K562 (cell line): ENCODE results near the gene ADIPOQ. TPM values are rescaled to one million over a fixed set of nuclear protein-coding genes. Genes with fewer than 3 reads are reported as not detected.
"Not testable (repeated sequence)": the region's sequence is repeated elsewhere in the genome, so short reads cannot be mapped to it uniquely, and the experiment has no call there.

Experiments
- ATAC-seq: fragments of 200-7000 bp; cut with Tn5 transposase; 3 replicates; pipeline ENCODE4 v1.9.1; 2020; ENCODE audit warnings: moderate library complexity
- BruUV-seq: library from RNA; stranded (reverse); fragments of 400-500 nt; replicated peaks from 2 replicates; lab custom pipeline; 2021; lab: Mats Ljungman, UMichigan
- CTCF ChIA-PET: fragments of 300-600 bp; formaldehyde crosslinking; extraction: SDS; loops from one replicate; lab custom pipeline; 2021; ENCODE audit warnings: low intra/inter-chr PET ratio; lab: Yijun Ruan, JAX
- POLR2A ChIA-PET: fragments of 300-600, 350-650 bp; sonication (Branson Sonifier 250); formaldehyde crosslinking; extraction: SDS; loops from one replicate; lab custom pipeline; 2021; ENCODE audit warnings: antibody characterized with exemption, inconsistent platforms; lab: Yijun Ruan, JAX
- DNase-seq, 4 experiments: peaks; one replicate each; pipeline versions ENCODE4 v3.0.0 to v3.0.0-alpha.2; 2011 to 2018; ENCODE audit warnings: low spot score in 3 of 4, mixed read lengths in 3 of 4; ENCODE audit errors: extremely low read depth in 1 of 4
- FAIRE-seq: peaks from 2 replicates; lab custom pipeline; 2011; peaks lifted over from hg19 to GRCh38; lab: Jason Lieb, UNC
- H2AFZ ChIP-seq: 2 replicates; pipeline ENCODE4 v1.6.0; 2011; ENCODE audit warnings: low read depth, low read length, control low read depth, inconsistent platforms
- H3K27ac ChIP-seq: fragments of 200-600 bp; 3 replicates; pipeline ENCODE4 v1.8.0; 2011; ENCODE audit warnings: low read depth, mild to moderate bottlenecking, control low read depth, inconsistent platforms, low read length, moderate library complexity, mixed read lengths; ENCODE audit errors: extremely low read depth
- H3K27me3 ChIP-seq, 2 experiments: fragments of 300-600 bp in 1 of 2; 2 replicates in 1 of 2; 3 replicates in 1 of 2; pipeline versions ENCODE4 v1.6.0 to v1.8.0; 2011; ENCODE audit warnings: inconsistent platforms in 2 of 2, low read length in 2 of 2, mild to moderate bottlenecking in 1 of 2, mixed read lengths in 1 of 2, moderate library complexity in 1 of 2; ENCODE audit not compliant: control insufficient read depth in 2 of 2, insufficient read depth in 2 of 2
- H3K36me3 ChIP-seq: fragments of 300-600 bp; 3 replicates; pipeline ENCODE4 v1.8.0; 2011; ENCODE audit warnings: mild to moderate bottlenecking, low read length, inconsistent platforms; ENCODE audit not compliant: control insufficient read depth, insufficient read depth
- H3K4me1 ChIP-seq, 2 experiments: fragments of 200-600 bp in 1 of 2; replicated peaks in 1 of 2; 2 replicates in 1 of 2; 3 replicates in 1 of 2; pipeline versions ENCODE4 v1.5.1 to v1.8.0; 2011; ENCODE audit warnings: inconsistent platforms in 2 of 2, low read length in 2 of 2, mild to moderate bottlenecking in 1 of 2, mixed read lengths in 1 of 2, moderate library complexity in 1 of 2; ENCODE audit not compliant: control insufficient read depth in 2 of 2, insufficient read depth in 2 of 2
- H3K4me2 ChIP-seq: 2 replicates; pipeline ENCODE4 v1.6.1; 2011; ENCODE audit warnings: low read length, control low read depth, inconsistent platforms, mixed read lengths; ENCODE audit not compliant: insufficient read depth
- H3K4me3 ChIP-seq: fragments of 200-600 bp; sonication (generic), shearing (Covaris generic); 2 replicates; pipeline ENCODE4 v1.5.1; 2016; ENCODE audit warnings: control low read depth, inconsistent platforms
- H3K79me2 ChIP-seq: fragments of 200-600 bp; 3 replicates; pipeline ENCODE4 v1.8.0; 2011; ENCODE audit warnings: low read length, inconsistent platforms; ENCODE audit not compliant: control insufficient read depth, insufficient read depth
- H3K9ac ChIP-seq, 2 experiments: 2 replicates each; pipeline versions ENCODE4 v1.6.0 to v1.6.1; 2011; ENCODE audit warnings: low read depth in 2 of 2, low read length in 2 of 2, control low read depth in 1 of 2, inconsistent platforms in 1 of 2, mild to moderate bottlenecking in 1 of 2, mixed read lengths in 1 of 2; ENCODE audit not compliant: insufficient read depth in 1 of 2
- H3K9me1 ChIP-seq: one replicate; pipeline ENCODE4 v1.6.0; 2011; ENCODE audit warnings: inconsistent platforms, mild to moderate bottlenecking, low read length, moderate library complexity; ENCODE audit not compliant: control insufficient read depth, insufficient read depth
- H3K9me3 ChIP-seq: replicated peaks from 2 replicates; pipeline ENCODE4 v1.5.1; 2011; ENCODE audit warnings: low read depth, low read length, inconsistent platforms; ENCODE audit not compliant: control insufficient read depth, insufficient read depth
- H4K20me1 ChIP-seq: replicated peaks from 2 replicates; pipeline ENCODE4 v1.6.1; 2011; ENCODE audit warnings: low read length, inconsistent platforms, mixed read lengths; ENCODE audit not compliant: control insufficient read depth, insufficient read depth
- ATF7 ChIP-seq: fragments of 450-650 bp; IDR thresholded peaks from 2 replicates; pipeline ENCODE4 v1.7.1; 2014; ENCODE audit warnings: mild to moderate bottlenecking, moderate library complexity
- JUND ChIP-seq, 2 experiments: IDR thresholded peaks; 2 replicates in 1 of 2; 3 replicates in 1 of 2; pipeline ENCODE4 v1.6.1; 2011; ENCODE audit warnings: borderline replicate concordance in 2 of 2, low read depth in 2 of 2, low read length in 2 of 2, improper control_type of control experiment in 1 of 2, missing biosample characterization in 1 of 2, missing genetic modification characterization in 1 of 2, missing genetic modification reagents in 1 of 2
- KDM5B ChIP-seq: fragments of 200-600 bp; sonication (generic); IDR thresholded peaks from 2 replicates; pipeline ENCODE4 v1.6.1; 2012; ENCODE audit warnings: low read depth, mild to moderate bottlenecking, moderate library complexity, low read length, control low read depth, inconsistent platforms; ENCODE audit not compliant: insufficient replicate concordance
- LEF1 ChIP-seq: fragments of 450-650 bp; IDR thresholded peaks from 2 replicates; pipeline ENCODE4 v1.6.1; 2016; ENCODE audit warnings: mild to moderate bottlenecking
- MEF2A ChIP-seq: IDR thresholded peaks from 2 replicates; pipeline ENCODE4 v1.6.1; 2011; ENCODE audit warnings: low read depth, mild to moderate bottlenecking, low read length, moderate library complexity; ENCODE audit not compliant: control insufficient read depth
- NFRKB ChIP-seq: fragments of 450-650 bp; IDR thresholded peaks from 2 replicates; pipeline ENCODE4 v1.6.1; 2016; ENCODE audit warnings: low read depth
- SMAD4 ChIP-seq: fragments of 250-450 bp; sonication (Bioruptor Pico); conservative IDR thresholded peaks from 2 replicates; pipeline ENCODE4 v1.8.0; 2021; ENCODE audit warnings: inconsistent platforms, mild to moderate bottlenecking, moderate library complexity
- TEAD2 ChIP-seq: fragments of 450-650 bp; IDR thresholded peaks from 2 replicates; pipeline ENCODE4 v1.6.1; 2016; ENCODE audit warnings: missing genetic modification characterization, control low read depth, missing compliant biosample characterization
- ZNF121 ChIP-seq: sonication (generic); formaldehyde crosslinking; conservative IDR thresholded peaks from 2 replicates; pipeline ENCODE4 v1.8.0; 2022; ENCODE audit warnings: missing genetic modification reagents
- WGBS: fragments of 100-300 bp; shearing (Covaris generic); methylation state at CpG from one replicate; pipeline ENCODE4 v1.1.6; 2016; ENCODE audit warnings: low coverage, mixed read lengths; ENCODE audit not compliant: insufficient coverage; ENCODE audit errors: missing lambda C conversion rate; 5-methylcytosine and 5-hydroxymethylcytosine counted together
- in situ Hi-C: fragments of 300-500 bp; cut with MboI; formaldehyde crosslinking; loops from 4 replicates; pipeline ENCODE4 v1.15.0; 2018; ENCODE audit warnings: inconsistent platforms, mixed read lengths
- intact Hi-C: fragments of 100-400 bp; cut with micrococcal nuclease; formaldehyde crosslinking; loops from 2 replicates; pipeline ENCODE4 v1.14.2; 2022
- polyA plus RNA-seq, 8 experiments: library from polyadenylated mRNA; depleted of rRNA in 4 of 8; stranded (reverse) in 5 of 8; unstranded in 3 of 8; fragments of >200 nt; fragmentation: Nextera tagmentation in 2 of 8; fragmentation: Illumina TruSeq in 1 of 8; extraction: Ambion mirVana in 2 of 8; extraction: Trizol in 1 of 8; gene quantifications; 2 replicates each; pipeline versions ENCODE4 v1.2.1 to v1.2.3, GENCODE V29; 2011 to 2014; ENCODE audit warnings: inconsistent platforms in 1 of 8, missing spikeins in 1 of 8
- total RNA-seq, 7 experiments: library from RNA; depleted of rRNA in 6 of 7; stranded (reverse); fragments of >200 nt in 6 of 7; fragmentation: Illumina TruSeq in 2 of 7; extraction: Trizol in 2 of 7; gene quantifications; 2 replicates each; pipeline versions ENCODE4 v1.2.1 to v1.2.3, GENCODE V29; 2011 to 2021; ENCODE audit warnings: low replicate concordance in 1 of 7
- TF ChIP-seq, protein P1 (sequence below), 2 experiments: fragments of 450-650 bp in 1 of 2; sonication (generic) in 1 of 2; formaldehyde crosslinking in 1 of 2; IDR thresholded peaks in 1 of 2; conservative IDR thresholded peaks in 1 of 2; 2 replicates each; pipeline versions ENCODE4 v1.6.1 to v1.8.1; 2016 to 2023; ENCODE audit warnings: mild to moderate bottlenecking in 2 of 2, moderate library complexity in 2 of 2, inconsistent platforms in 1 of 2, missing genetic modification reagents in 1 of 2
- TF ChIP-seq, protein P2 (sequence below): fragments of 450-650 bp; IDR thresholded peaks from 2 replicates; pipeline ENCODE4 v1.6.1; 2017; ENCODE audit warnings: mild to moderate bottlenecking, moderate library complexity

Gene ADIPOQ
- total and polyA plus RNA-seq, 9 of the 15 experiments (the other 6 are each of a cell fraction or from before 2014, with no cell fraction given): 0.01 to 0.04 (median 0.03) TPM; not detected in 4

DNA sequence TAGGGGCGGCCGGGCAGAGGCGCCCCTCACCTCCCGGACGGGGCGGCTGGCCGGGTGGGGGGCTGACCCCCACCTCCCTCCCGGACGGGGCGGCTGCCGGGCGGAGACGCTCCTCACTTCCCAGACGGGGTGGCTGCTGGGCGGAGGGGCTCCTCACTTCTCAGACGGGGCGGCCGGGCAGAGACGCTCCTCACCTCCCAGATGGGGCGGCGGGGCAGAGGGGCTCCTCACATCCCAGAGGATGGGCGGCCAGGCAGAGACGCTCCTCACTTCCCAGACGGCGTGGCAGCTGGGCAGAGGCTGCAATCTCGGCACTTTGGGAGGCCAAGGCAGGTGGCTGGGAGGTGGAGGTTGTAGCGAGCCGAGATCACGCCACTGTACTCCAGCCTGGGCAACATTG lies 42.4 kb downstream of the ADIPOQ start:
- H3K4me1 ChIP-seq: peaks cover 11 to 63% of the 10 kb centered on the region in 2 experiments
- H3K27me3 ChIP-seq, H2AFZ ChIP-seq, H3K27ac ChIP-seq, BruUV-seq, DNase-seq, H3K4me3 ChIP-seq, POLR2A ChIA-PET, in situ Hi-C loops, H3K9me1 ChIP-seq, H3K4me2 ChIP-seq, FAIRE-seq, H3K36me3 ChIP-seq, CTCF ChIA-PET, H3K9ac ChIP-seq, H4K20me1 ChIP-seq, ATAC-seq, H3K9me3 ChIP-seq, H3K79me2 ChIP-seq: not testable (repeated sequence)
- 87% methylated on average over 4 of the region's 29 CpGs for whole genome bisulfite sequencing
- intact Hi-C loops: loop anchor here (5.0 kb wide), 1 partner anchor 47 kb away; the partner anchor contains the start of gene ST6GAL1

DNA sequence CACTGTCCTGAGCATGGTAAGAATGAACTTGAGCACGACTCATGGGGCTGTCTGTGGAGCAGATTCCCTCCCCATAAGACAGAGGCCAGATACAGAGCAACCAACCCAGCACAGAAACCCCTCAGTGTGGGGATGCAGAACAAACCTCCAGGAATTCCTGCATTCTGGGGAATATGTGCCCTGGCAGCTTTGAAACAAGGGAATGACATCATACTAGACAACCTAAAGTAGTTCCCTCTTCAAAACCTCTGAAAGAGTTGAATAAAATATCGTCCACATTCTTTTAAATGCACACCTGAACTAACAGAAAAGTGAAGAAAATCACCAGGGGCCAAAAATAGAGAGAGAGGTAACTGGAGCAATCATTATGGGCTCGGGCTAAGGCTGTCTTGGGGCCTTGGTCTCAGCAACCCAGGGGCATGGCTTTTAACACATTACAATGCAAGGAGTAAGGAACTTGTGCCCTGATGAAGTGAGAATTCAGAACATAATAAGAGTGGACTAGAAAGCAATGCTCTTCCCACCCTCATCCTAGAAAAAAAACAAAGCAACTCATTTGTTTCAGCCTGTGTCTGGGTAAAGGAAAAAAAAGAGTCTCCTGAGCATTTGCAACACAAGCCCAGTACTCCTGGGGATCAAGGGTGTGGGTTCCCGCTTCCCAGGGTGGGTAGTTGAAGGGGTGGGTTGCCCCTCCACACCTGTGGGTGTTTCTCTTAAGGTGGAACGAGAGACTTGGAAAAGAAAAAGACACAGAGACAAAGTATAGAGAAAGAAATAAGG lies 43.9 kb downstream of the ADIPOQ start:
- no peaks in the 10 kb centered on the region for H3K36me3 ChIP-seq
- 34% methylated on average over 4 of the region's 5 CpGs for WGBS
- no peaks in the 10 kb centered on the region for H3K79me2 ChIP-seq
- in situ Hi-C loops (no loop called here), intact Hi-C loops (no loop called here)
- no peak overlapping the region; the same call in 1 of the 2 replicates for H3K4me2 ChIP-seq
- no TSS peak for BruUV-seq
- CTCF ChIA-PET: no interaction called here
- no peaks in the 10 kb centered on the region for H3K27me3 ChIP-seq
- peaks cover 11 to 54% of the 10 kb centered on the region in 2 experiments for H3K4me1 ChIP-seq
- H4K20me1 ChIP-seq: no peaks in the 10 kb centered on the region
- H3K9me1 ChIP-seq: no peaks in the 10 kb centered on the region
- no peaks in the 10 kb centered on the region for H3K9me3 ChIP-seq
- ATAC-seq: no peak
- peak overlapping the region; percentile 58 for H2AFZ ChIP-seq
- DNase-seq: no peak
- no peak overlapping the region for H3K4me3 ChIP-seq
- H3K27ac ChIP-seq: peak overlapping the region; percentile 45
- H3K9ac ChIP-seq: peak overlapping the region; percentile 35 to 37; a peak in 2 of 4 replicates
- POLR2A ChIA-PET: no interaction called here
- FAIRE-seq: peak; percentile 46
- TF ChIP-seq NFRKB (0 out of 2 replicates have a peak, but pooled peaks have one; percentile 14), ATF7 (peak; percentile 64; the same call in 1 of the 2 replicates), JUND (IDR thresholded peaks at IDR 0.05; ENCODE audit: borderline replicate concordance, low read depth, low read length) (no peak), JUND (tag; IDR thresholded peaks at IDR 0.05; ENCODE audit: borderline replicate concordance, low read depth, low read length) (0 out of 3 replicates have a peak, but pooled peaks have one; percentile 13), TEAD2 (tag) (no peak), SMAD4 (CRISPR knock-in tag) (0 out of 2 replicates have a peak, but pooled peaks have one; percentile 11), LEF1 (no peak), KDM5B (no peak), MEF2A (0 out of 2 replicates have a peak, but pooled peaks have one; percentile 20), ZNF121 (CRISPR knock-in tag) (no peak)
- TF ChIP-seq, protein P1, sequence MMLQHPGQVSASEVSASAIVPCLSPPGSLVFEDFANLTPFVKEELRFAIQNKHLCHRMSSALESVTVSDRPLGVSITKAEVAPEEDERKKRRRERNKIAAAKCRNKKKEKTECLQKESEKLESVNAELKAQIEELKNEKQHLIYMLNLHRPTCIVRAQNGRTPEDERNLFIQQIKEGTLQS (IDR thresholded peaks at IDR 0.05): peak; percentile 45
- TF ChIP-seq, protein P1 (CRISPR knock-in tag; conservative IDR thresholded peaks at IDR 0.05): no peak
- TF ChIP-seq, protein P2, sequence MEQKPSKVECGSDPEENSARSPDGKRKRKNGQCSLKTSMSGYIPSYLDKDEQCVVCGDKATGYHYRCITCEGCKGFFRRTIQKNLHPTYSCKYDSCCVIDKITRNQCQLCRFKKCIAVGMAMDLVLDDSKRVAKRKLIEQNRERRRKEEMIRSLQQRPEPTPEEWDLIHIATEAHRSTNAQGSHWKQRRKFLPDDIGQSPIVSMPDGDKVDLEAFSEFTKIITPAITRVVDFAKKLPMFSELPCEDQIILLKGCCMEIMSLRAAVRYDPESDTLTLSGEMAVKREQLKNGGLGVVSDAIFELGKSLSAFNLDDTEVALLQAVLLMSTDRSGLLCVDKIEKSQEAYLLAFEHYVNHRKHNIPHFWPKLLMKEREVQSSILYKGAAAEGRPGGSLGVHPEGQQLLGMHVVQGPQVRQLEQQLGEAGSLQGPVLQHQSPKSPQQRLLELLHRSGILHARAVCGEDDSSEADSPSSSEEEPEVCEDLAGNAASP: no peak
